Ovary (tissue), 9 donors: ENCODE data around the gene NFIA. TPM values are rescaled to one million over a fixed set of nuclear protein-coding genes. Genes with fewer than 3 reads are reported as not detected.

Source experiments
- DNase-seq, 5 donors: peaks; one replicate each; pipeline ENCODE4 v3.0.0-alpha.2; 2019 to 2020
- H3K27ac ChIP-seq, 2 donors: fragments of 200-600 bp; one replicate each; pipeline versions ENCODE4 v1.5.1 to v1.8.0; 2019 to 2022
- H3K27me3 ChIP-seq: fragments of 200-600 bp; one replicate; pipeline ENCODE4 v1.8.0; 2022
- H3K36me3 ChIP-seq: fragments of 200-600 bp; sonication (generic); one replicate; pipeline ENCODE4 v1.5.1; 2019
- H3K4me1 ChIP-seq: one replicate; pipeline ENCODE4 v1.8.1; 2013; ENCODE audit warnings: mild to moderate bottlenecking, moderate library complexity; ENCODE audit not compliant: insufficient read depth
- H3K4me3 ChIP-seq: fragments of 200-600 bp; sonication (generic); one replicate; pipeline ENCODE4 v1.5.1; 2017
- H3K9me3 ChIP-seq, 2 donors: fragments of 200-600 bp in 1 of 2; sonication (generic) in 1 of 2; one replicate each; pipeline versions ENCODE4 v1.5.1 to v1.8.1; 2013 to 2019; ENCODE audit warnings: mild to moderate bottlenecking in 1 of 2, moderate library complexity in 1 of 2
- EP300 ChIP-seq: sonication (generic); formaldehyde crosslinking; IDR thresholded peaks from one replicate; pipeline ENCODE4 v1.6.1; 2017; ENCODE audit warnings: antibody characterized with exemption
- POLR2A ChIP-seq: fragments of 450-650 bp; IDR thresholded peaks from one replicate; pipeline ENCODE4 v1.6.1; 2017; ENCODE audit warnings: antibody characterized with exemption, mild to moderate bottlenecking, moderate library complexity
- WGBS, 3 donors: extraction: QIAGEN DNeasy Blood & Tissue Kit in 1 of 3; methylation state at CpG; one replicate each; pipeline versions ENCODE4 v1.1.5 to v1.1.7; 2013 to 2017; 5-methylcytosine and 5-hydroxymethylcytosine counted together
- intact Hi-C, 4 donors: fragments of 100-400 bp; cut with DNase I; formaldehyde crosslinking; loops; one replicate each; pipeline versions ENCODE4 v1.11.0 to v1.15.1; 2022 to 2023
- polyA plus RNA-seq, 2 donors: library from polyadenylated mRNA; stranded (reverse); fragments of 200-250 nt in 1 of 2; fragments of 350-450 nt in 1 of 2; fragmentation: Illumina TruSeq in 1 of 2; extraction: RNeasy Lipid Tissue Mini Kit (QIAGEN cat#74804) in 1 of 2; gene quantifications; one replicate each; pipeline ENCODE4 v1.2.3, GENCODE V29; 2013 to 2014
- total RNA-seq, 7 donors: library from RNA; depleted of rRNA in 2 of 7; stranded (reverse); fragments of >200 nt in 2 of 7; fragmentation: NEBNext Ultra II Directional in 3 of 7; extraction: Animal tissue kit (Norgen Biotek cat#: 25700) in 3 of 7; gene quantifications; one replicate each; pipeline versions ENCODE4 v1.1.0 to v1.2.4, GENCODE V29; 2016 to 2023
- TF ChIP-seq, protein P1 (sequence below), 3 donors: fragments of 450-650 bp in 2 of 3; fragments of 200-600 bp in 1 of 3; IDR thresholded peaks; one replicate each; pipeline versions ENCODE4 v1.5.1 to v1.8.0; 2016 to 2022; ENCODE audit warnings: antibody characterized with exemption in 3 of 3, mild to moderate bottlenecking in 1 of 3
- donor health status: DM: no; HTN: no; CAD: no; lungs with moderate emphysema.
- donor health status: DM: no; HTN: no; CAD: no.
- donor health status: Bipolar disorder and iron deficiency.
- donor health status: DM: yes; HTN: yes; CAD: no.
- donor health status: DM: no; HTN: no; CAD: no.
- donor health status: DM: yes; HTN: yes; CAD: no.

The NFIA gene
- total and polyA plus RNA-seq, 9 donors, result 11.8 to 115 (median 80.9) TPM

DNA sequence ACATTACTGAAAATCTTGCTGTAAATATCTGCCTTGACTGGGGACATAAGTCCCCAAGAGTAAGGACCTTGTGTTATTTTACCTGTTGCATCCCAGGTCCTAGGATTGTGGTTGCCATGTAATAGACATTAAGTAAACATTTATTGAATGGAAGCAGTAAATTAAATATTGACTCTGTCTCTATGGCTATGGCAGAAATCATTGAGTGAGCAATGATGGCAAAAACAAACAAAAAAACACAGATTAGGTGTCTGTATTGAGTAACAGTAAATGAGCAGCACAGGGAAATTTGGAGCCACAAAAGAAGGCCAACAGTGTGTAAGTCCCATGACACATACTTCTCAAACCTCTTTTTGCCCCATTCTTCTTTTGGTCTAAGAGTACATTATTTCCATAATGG is 240.4 kb downstream of the NFIA start:
- Histone ChIP-seq H3K27me3 (no peaks in the 10 kb centered on the region), H3K27ac (no peak overlapping the region), H3K4me1 (no peaks in the 10 kb centered on the region), H3K36me3 (no peaks in the 10 kb centered on the region), H3K9me3 (no peaks in the 10 kb centered on the region), H3K4me3 (no peak overlapping the region)
- TF ChIP-seq EP300 (no peak), POLR2A (no peak)
- TF ChIP-seq, protein P1, sequence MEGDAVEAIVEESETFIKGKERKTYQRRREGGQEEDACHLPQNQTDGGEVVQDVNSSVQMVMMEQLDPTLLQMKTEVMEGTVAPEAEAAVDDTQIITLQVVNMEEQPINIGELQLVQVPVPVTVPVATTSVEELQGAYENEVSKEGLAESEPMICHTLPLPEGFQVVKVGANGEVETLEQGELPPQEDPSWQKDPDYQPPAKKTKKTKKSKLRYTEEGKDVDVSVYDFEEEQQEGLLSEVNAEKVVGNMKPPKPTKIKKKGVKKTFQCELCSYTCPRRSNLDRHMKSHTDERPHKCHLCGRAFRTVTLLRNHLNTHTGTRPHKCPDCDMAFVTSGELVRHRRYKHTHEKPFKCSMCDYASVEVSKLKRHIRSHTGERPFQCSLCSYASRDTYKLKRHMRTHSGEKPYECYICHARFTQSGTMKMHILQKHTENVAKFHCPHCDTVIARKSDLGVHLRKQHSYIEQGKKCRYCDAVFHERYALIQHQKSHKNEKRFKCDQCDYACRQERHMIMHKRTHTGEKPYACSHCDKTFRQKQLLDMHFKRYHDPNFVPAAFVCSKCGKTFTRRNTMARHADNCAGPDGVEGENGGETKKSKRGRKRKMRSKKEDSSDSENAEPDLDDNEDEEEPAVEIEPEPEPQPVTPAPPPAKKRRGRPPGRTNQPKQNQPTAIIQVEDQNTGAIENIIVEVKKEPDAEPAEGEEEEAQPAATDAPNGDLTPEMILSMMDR (IDR thresholded peaks at IDR 0.05), result no peak
- intact Hi-C loops, result no loop called here
- DNase-seq, result no peak

DNA sequence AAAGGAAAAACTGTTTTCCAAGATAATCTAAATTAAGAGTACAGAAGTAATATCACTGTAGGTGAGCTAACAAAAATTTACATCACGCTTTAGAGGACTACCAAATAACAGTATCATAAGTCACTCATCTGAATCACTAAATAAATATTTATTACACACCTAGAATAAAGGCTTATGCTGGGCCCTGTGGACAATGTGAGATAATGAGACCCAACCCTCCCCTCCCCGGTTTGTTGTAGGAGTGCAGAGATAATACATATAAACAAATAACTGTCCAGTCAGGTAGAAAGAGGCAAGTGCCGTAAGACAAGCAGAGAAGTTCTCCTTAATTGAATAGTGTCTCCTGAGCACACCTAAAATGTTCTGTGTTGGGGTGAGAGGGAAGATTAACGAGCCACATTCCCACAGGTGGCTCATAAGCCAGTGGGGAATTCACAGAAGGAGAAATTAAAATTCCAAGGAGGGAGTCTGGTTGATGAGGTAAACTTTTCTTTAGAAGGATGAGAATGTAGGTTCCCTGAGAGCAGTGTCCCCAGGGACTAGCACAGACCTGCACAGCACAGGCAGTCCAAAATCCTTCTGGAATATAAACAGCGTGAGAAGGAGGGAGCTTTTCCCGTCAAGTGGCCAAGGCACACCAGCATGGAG is 241.4 kb downstream of the NFIA start:
- DNase-seq, result no peak
- intact Hi-C loops, result no loop called here
- Histone ChIP-seq H3K27me3 (no peaks in the 10 kb centered on the region), H3K4me1 (no peaks in the 10 kb centered on the region), H3K27ac (no peak overlapping the region), H3K36me3 (no peaks in the 10 kb centered on the region), H3K9me3 (no peaks in the 10 kb centered on the region), H3K4me3 (no peak overlapping the region)
- WGBS, 3 donors, result 93 to 96% (median 94%) methylated on average over 6 of the region's 6 CpGs
- TF ChIP-seq POLR2A, result no peak

DNA sequence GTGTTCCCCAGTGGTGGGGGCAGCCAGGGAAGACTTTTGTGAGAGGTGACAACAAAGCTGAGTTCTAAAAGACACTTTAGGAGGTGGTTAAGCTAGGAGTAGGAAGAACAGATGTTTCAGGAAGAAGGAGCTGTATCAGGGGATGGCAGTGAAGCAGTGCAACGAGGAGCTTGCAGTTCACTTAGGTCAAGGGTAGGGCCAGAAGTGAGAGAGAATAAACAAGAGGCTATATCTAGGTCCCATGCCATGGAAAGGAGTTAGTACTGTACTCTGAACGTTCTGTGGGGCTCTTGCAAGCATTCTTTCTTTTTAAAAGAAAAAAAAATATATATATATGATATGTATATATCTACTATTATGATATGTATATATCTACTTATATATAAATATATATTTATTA is 244.4 kb downstream of the NFIA start:
- Histone ChIP-seq H3K27ac (no peak overlapping the region), H3K27me3 (no peaks in the 10 kb centered on the region), H3K4me1 (no peaks in the 10 kb centered on the region), H3K9me3 (no peaks in the 10 kb centered on the region), H3K36me3 (no peaks in the 10 kb centered on the region), H3K4me3 (no peak overlapping the region)
- TF ChIP-seq POLR2A, result no peak
- TF ChIP-seq, protein P1 (IDR thresholded peaks at IDR 0.05), result no peak
- TF ChIP-seq EP300, result no peak
- WGBS, 3 donors, result 25 to 36% (median 32%) methylated on average over 2 of the region's 2 CpGs
- no peak for DNase-seq
- intact Hi-C loops, result no loop called here

DNA sequence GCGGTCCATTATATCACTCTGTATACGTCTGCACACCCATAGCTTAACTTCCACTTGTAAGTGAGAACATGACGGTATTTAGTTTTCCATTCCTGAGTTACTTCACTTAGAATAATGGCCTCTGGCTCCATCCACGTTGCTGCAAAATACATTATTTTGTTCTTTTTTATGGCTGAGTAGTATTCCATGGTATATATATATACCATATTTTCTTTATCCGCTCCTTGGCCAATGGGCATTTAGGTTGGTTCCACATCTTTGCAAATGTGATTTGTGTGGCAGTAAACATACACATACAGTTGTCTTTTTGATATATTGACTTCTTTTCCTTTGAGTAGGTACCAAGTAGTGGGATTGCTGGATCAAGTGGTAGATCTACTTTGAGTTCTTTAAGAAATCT is 245.1 kb downstream of the NFIA start:
- Histone ChIP-seq H3K9me3 (no peaks in the 10 kb centered on the region), H3K4me3 (no peak overlapping the region), H3K27me3 (no peaks in the 10 kb centered on the region), H3K36me3 (no peaks in the 10 kb centered on the region), H3K27ac (no peak overlapping the region), H3K4me1 (no peaks in the 10 kb centered on the region)
- intact Hi-C loops, result no loop called here
- TF ChIP-seq, protein P1 (IDR thresholded peaks at IDR 0.05), result no peak
- TF ChIP-seq POLR2A, result no peak
- no peak for TF ChIP-seq EP300
- 97 to 99% (median 98%) methylated on average over 5 of the region's 5 CpGs for WGBS, 3 donors
- no peak for DNase-seq

DNA sequence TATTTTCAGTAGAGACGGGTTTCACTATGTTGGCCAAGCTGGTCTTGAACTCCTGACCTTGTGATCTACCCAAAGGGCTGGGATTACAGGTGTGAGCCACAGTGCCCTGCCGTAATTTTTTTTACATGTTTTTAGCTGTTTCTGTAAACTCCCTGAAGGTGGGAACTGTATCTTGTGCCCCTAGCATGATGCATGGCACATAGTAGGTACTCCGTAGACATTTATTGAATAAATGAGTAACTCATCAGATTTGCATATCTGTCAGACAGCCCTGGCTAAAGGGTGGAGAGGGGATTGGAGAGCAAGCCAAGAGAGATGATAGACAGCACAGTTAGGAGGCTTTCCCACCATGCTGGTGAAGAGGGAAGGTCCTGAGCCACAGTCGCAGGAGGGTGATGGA is 247.2 kb downstream of the NFIA start:
- Histone ChIP-seq H3K27me3 (no peaks in the 10 kb centered on the region), H3K4me1 (peaks cover under 1% of the 10 kb centered on the region), H3K27ac (no peak overlapping the region), H3K4me3 (no peak overlapping the region), H3K9me3 (no peaks in the 10 kb centered on the region), H3K36me3 (no peaks in the 10 kb centered on the region)
- intact Hi-C loops, result no loop called here
- TF ChIP-seq EP300 (no peak), POLR2A (no peak)
- TF ChIP-seq, protein P1 (IDR thresholded peaks at IDR 0.05), result no peak
- no peak for DNase-seq
- 87 to 96% (median 92%) methylated on average over 4 of the region's 4 CpGs for WGBS, 3 donors
